Peyer's patch (tissue), 4 donors: Measurements from ENCODE around the gene EMILIN3. TPM values are rescaled to one million over a fixed set of nuclear protein-coding genes. Genes with fewer than 3 reads are reported as not detected.

Source experiments
- DNase-seq, 3 donors: peaks; one replicate each; pipeline ENCODE4 v3.0.0-alpha.2; 2017 to 2019
- H3K27ac ChIP-seq, 4 donors: fragments of 200-600 bp; sonication (generic); one replicate each; pipeline ENCODE4 v1.5.1; 2016 to 2019
- H3K27me3 ChIP-seq, 2 donors: fragments of 200-600 bp; sonication (generic); one replicate each; pipeline ENCODE4 v1.5.1; 2019
- H3K36me3 ChIP-seq, 3 donors: fragments of 200-600 bp; sonication (generic); one replicate each; pipeline ENCODE4 v1.5.1; 2016 to 2019
- H3K4me1 ChIP-seq, 4 donors: fragments of 200-600 bp; sonication (generic); one replicate each; pipeline ENCODE4 v1.5.1; 2016 to 2019
- H3K4me3 ChIP-seq, 4 donors: fragments of 200-600 bp; sonication (generic); 1 replicate in 3 of 4; 2 replicates in 1 of 4; pipeline ENCODE4 v1.5.1; 2016 to 2019; ENCODE audit warnings: mild to moderate bottlenecking in 1 of 4
- H3K9me3 ChIP-seq, 4 donors: fragments of 200-600 bp; sonication (generic); one replicate each; pipeline ENCODE4 v1.5.1; 2016 to 2019; ENCODE audit warnings: mild to moderate bottlenecking in 1 of 4
- CTCF ChIP-seq, 6 experiments: fragments of 450-650 bp in 4 of 6; fragments of 200-600 bp in 2 of 6; sonication (generic) in 1 of 6; IDR thresholded peaks; one replicate each; pipeline ENCODE4 v1.5.1; 2017 to 2019; ENCODE audit warnings: antibody characterized with exemption in 6 of 6, mild to moderate bottlenecking in 3 of 6, moderate library complexity in 1 of 6
- POLR2A ChIP-seq, 2 donors: fragments of 450-650 bp; IDR thresholded peaks; one replicate each; pipeline ENCODE4 v1.5.1; 2017; ENCODE audit warnings: antibody characterized with exemption in 2 of 2, mild to moderate bottlenecking in 2 of 2, moderate library complexity in 2 of 2
- total RNA-seq, 4 donors: library from RNA; depleted of rRNA; stranded (reverse); fragments of >200 nt; gene quantifications; one replicate each; pipeline ENCODE4 v1.1.0, GENCODE V29; 2016

EMILIN3 gene
- total RNA-seq, 4 donors from 2014 or later = 0.66 TPM; not detected in 3

- Histone ChIP-seq H3K36me3 (peaks cover 0 to 74% (median 0%) of the 10 kb centered on the region in 3 donors), H3K4me3 (no peak overlapping the region), H3K27me3 (no peaks in the 10 kb centered on the region), H3K4me1 (no peaks in the 10 kb centered on the region), H3K9me3 (no peaks in the 10 kb centered on the region), H3K27ac (no peak overlapping the region)
- DNase-seq = no peak
- no peak for TF ChIP-seq CTCF (IDR thresholded peaks at IDR 0.05)
- TF ChIP-seq POLR2A (IDR thresholded peaks at IDR 0.05) = no peak
These were observed 42.4 kb upstream of the EMILIN3 start for GRCh38 chr20:41408986-41409385.

- no peak for DNase-seq
- no peaks in the 10 kb centered on the region for H3K27me3 ChIP-seq
- peaks cover 0 to 75% (median 0%) of the 10 kb centered on the region in 3 donors for H3K36me3 ChIP-seq
- H3K4me3 ChIP-seq = no peak overlapping the region
- no peaks in the 10 kb centered on the region for H3K9me3 ChIP-seq
- no peak overlapping the region for H3K27ac ChIP-seq
- H3K4me1 ChIP-seq = no peaks in the 10 kb centered on the region
- TF ChIP-seq CTCF (IDR thresholded peaks at IDR 0.05) (no peak), POLR2A (IDR thresholded peaks at IDR 0.05) (no peak)
These were observed 41.7 kb upstream of the EMILIN3 start for GRCh38 chr20:41408156-41408794.

GRCh38 chr20:41407607-41408006 lies 41.0 kb upstream of the EMILIN3 start:
- Histone ChIP-seq H3K36me3 (peaks cover 0 to 68% (median 0%) of the 10 kb centered on the region in 3 donors), H3K27ac (no peak overlapping the region), H3K4me1 (no peaks in the 10 kb centered on the region), H3K27me3 (no peaks in the 10 kb centered on the region), H3K9me3 (no peaks in the 10 kb centered on the region), H3K4me3 (no peak overlapping the region)
- no peak for DNase-seq
- no peak for TF ChIP-seq POLR2A (IDR thresholded peaks at IDR 0.05)
- no peak for TF ChIP-seq CTCF (IDR thresholded peaks at IDR 0.05)

GRCh38 chr20:41406896-41407444 lies 40.4 kb upstream of the EMILIN3 start:
- H3K4me3 ChIP-seq = no peak overlapping the region
- H3K27ac ChIP-seq = no peak overlapping the region
- no peak for DNase-seq
- H3K27me3 ChIP-seq = no peaks in the 10 kb centered on the region
- H3K4me1 ChIP-seq = no peaks in the 10 kb centered on the region
- no peaks in the 10 kb centered on the region for H3K9me3 ChIP-seq
- TF ChIP-seq POLR2A (IDR thresholded peaks at IDR 0.05) = no peak
- no peak for TF ChIP-seq CTCF (IDR thresholded peaks at IDR 0.05)
- peaks cover 0 to 62% (median 0%) of the 10 kb centered on the region in 3 donors for H3K36me3 ChIP-seq

GRCh38 chr20:41406353-41406752 lies 39.7 kb upstream of the EMILIN3 start:
- TF ChIP-seq CTCF (IDR thresholded peaks at IDR 0.05) (no peak), POLR2A (IDR thresholded peaks at IDR 0.05) (no peak)
- H3K4me3 ChIP-seq = no peak overlapping the region
- H3K9me3 ChIP-seq = no peaks in the 10 kb centered on the region
- H3K36me3 ChIP-seq = peaks cover 0 to 60% (median 0%) of the 10 kb centered on the region in 3 donors
- DNase-seq = no peak
- no peaks in the 10 kb centered on the region for H3K27me3 ChIP-seq
- no peaks in the 10 kb centered on the region for H3K4me1 ChIP-seq
- no peak overlapping the region for H3K27ac ChIP-seq
